H1 (cell line): Measurements from ENCODE around the gene POU2F1. TPM values are rescaled to one million over a fixed set of nuclear protein-coding genes. Genes with fewer than 3 reads are reported as not detected.

ENCODE experiments used
- HDAC2 ChIP-seq, 2 experiments: fragments of 300-600 bp in 1 of 2; sonication (generic) in 1 of 2; IDR thresholded peaks; 2 replicates each; pipeline ENCODE4 v1.6.1; 2011 to 2012; ENCODE audit warnings: low read depth in 2 of 2, low read length in 2 of 2, mild to moderate bottlenecking in 2 of 2, moderate library complexity in 2 of 2, borderline replicate concordance in 1 of 2, inconsistent platforms in 1 of 2
- TEAD4 ChIP-seq: IDR thresholded peaks from 2 replicates; pipeline ENCODE4 v1.6.1; 2012; ENCODE audit warnings: low read depth, low read length, inconsistent platforms, mixed read lengths
- polyA plus RNA-seq, 7 experiments: library from polyadenylated mRNA; depleted of rRNA in 3 of 7; stranded (reverse) in 5 of 7; unstranded in 2 of 7; fragments of >200 nt in 5 of 7; fragments of 200-250 nt in 2 of 7; gene quantifications; 1 replicate in 5 of 7; 2 replicates in 1 of 7; 4 replicates in 1 of 7; pipeline versions ENCODE4 v1.2.1 to v1.2.3, GENCODE V29; 2011 to 2013; ENCODE audit warnings: missing spikeins in 2 of 7, mixed read lengths in 2 of 7
- total RNA-seq: library from RNA; stranded (reverse); fragmentation: NEBNext Ultra II Directional; extraction: Animal tissue kit (Norgen Biotek cat#: 25700); gene quantifications from 2 replicates; pipeline ENCODE4 v1.2.1, GENCODE V29; 2021

The POU2F1 gene
- total and polyA plus RNA-seq, 2 of the 8 experiments (the other 6 are each of a cell fraction or from before 2014, with no cell fraction given): 37.0 to 57.2 TPM

- TF ChIP-seq TEAD4 (no peak), HDAC2 (IDR thresholded peaks at IDR 0.05; ENCODE audit: borderline replicate concordance in 1 of 2, low read depth in 2 of 2, low read length in 2 of 2) (no peak)
These were observed 92.2 kb downstream of the POU2F1 start (continued) for GRCh38 chr1:167312871-167313270.
